GM12874 (cell line): ENCODE measurements around the gene HMCN2.

Experiments
- CTCF ChIP-seq: IDR thresholded peaks from 2 replicates; pipeline ENCODE4 v1.5.1; 2011; ENCODE audit warnings: low read depth, mild to moderate bottlenecking, control low read depth, low read length, moderate library complexity; ENCODE audit not compliant: insufficient read depth

The HMCN2 gene

GRCh38 chr9:130443456-130443801 is 177.9 kb downstream of the HMCN2 start:
- no peak for TF ChIP-seq CTCF

- TF ChIP-seq CTCF: no peak
Measured at GRCh38 chr9:130443840-130444492, 178.4 kb downstream of the HMCN2 start.

GRCh38 chr9:130444565-130445221 is 179.1 kb downstream of the HMCN2 start, which contains the start of gene ASS1:
TSS of gene ASS1 (plus strand) at chr9:130444961. CDS start at chr9:130452229, 7,268 bp downstream.
- TF ChIP-seq CTCF: no peak

GRCh38 chr9:130445268-130445983 is 179.9 kb downstream of the HMCN2 start:
- TF ChIP-seq CTCF: no peak

- no peak for TF ChIP-seq CTCF
Measured at GRCh38 chr9:130446101-130446861, 180.7 kb downstream of the HMCN2 start.

GRCh38 chr9:130447193-130447816 is 181.7 kb downstream of the HMCN2 start:
- TF ChIP-seq CTCF: no peak
